ENCODE results near the gene RPS6KA5.
A peak's percentile ranks its signal among the peaks of the same experiment; 100 is the strongest.
"Not testable (repeated sequence)": the region's sequence is repeated elsewhere in the genome, so short reads cannot be mapped to it uniquely, and the experiment has no call there.

The RPS6KA5 gene

GRCh38 chr14:90856115-90856514, 204.3 kb downstream of the RPS6KA5 start:
- not testable (repeated sequence) for DNase-seq

- DNase-seq = no peak
Observed at GRCh38 chr14:90853116-90853515, 207.3 kb downstream of the RPS6KA5 start.

- no peak for DNase-seq
Observed at GRCh38 chr14:90851327-90852036, 209.0 kb downstream of the RPS6KA5 start.

DNA sequence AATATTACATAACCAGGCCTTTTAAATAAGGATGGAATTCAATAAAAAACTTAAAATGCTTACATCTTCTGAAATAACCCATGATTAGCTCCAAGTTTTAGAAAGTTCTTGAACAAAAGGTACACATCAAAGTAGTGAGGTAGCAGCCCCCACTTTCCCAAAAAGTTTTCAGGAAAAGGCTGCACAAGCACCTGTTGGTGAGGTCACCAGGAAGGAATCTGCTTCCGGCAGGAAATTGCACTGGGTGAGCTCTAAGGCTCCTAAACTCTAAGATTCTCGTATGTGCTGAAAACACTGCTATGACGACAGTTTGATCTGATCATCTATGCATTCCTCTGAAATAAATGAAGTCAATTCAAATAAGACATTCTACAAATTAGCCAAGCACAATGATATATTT, 210.0 kb downstream of the RPS6KA5 start:
- no peak for DNase-seq

DNA sequence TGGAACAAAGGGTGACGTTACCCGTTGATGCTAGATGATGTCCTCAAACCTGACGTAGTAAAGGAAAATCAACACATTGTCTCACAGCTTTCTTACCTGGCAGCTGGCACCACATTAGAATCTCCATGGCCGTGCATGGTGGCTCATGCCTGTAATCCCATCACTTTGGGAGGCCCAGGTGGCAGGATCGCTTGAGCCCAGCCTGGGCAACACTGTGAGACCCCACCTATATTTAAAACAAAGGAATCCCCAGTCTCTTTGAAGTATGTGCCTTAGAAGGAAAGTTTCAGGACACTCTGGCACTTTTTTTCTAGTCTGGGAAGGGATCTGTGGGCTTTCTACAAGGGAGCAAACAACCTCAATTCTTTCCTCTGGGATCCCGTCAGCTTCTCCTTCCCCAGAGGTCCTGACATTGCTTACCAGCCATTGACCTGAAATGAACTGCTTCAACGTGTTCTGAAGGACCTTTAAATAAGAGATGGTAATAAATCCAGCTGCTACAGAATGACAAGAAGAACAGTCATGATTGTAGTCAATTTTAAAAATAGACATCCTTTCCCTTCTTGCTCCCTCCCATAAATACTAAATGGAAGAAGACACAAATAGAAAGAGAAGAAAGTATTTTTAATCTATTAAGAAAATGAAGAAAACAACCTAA, 210.5 kb downstream of the RPS6KA5 start:
- no peak for DNase-seq

GRCh38 chr14:90848944-90849731, 211.3 kb downstream of the RPS6KA5 start:
- DNase-seq = no peak

DNA sequence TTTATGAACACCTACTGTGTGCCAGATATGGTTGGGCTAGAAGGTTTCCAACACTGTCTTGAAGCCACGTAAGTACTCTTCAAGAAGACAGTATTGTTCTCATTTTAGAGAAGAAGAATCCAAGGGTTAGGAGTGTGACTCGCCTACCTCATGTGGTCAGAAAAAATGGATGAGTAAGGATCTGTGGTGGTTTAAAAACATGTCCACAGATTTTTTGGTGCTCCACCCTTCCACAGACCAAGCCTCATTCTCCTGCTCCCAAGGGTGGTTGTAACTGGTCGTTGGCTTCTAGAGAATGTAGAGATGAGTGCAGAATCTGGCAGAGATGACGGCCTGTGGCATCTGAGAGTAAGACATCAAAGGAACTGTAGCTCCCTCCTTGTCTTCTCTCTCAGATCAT, 213.9 kb downstream of the RPS6KA5 start:
- no peak for DNase-seq

- DNase-seq = no peak
Observed at GRCh38 chr14:90844321-90844720, 216.1 kb downstream of the RPS6KA5 start.

DNA sequence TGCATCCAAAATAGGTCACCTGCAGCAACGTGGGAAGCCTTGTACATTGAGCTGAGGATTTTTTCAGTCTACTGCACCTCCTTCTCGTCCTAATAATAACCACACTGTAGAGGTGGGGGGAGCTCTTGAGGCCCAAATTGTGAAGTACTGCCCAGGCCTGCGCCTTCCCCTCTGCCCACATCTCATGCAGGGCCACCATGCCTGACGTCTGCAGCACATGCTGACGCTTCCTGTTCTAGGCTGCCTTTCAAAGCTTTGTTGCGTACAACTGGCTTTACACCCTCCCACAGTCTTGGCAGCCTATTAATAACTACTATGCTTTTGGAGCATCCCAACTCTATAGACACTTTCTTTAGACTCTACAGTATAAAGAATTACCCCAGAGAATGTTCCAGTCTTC, 217.7 kb downstream of the RPS6KA5 start:
- no peak for DNase-seq

GRCh38 chr14:90840667-90841066, 219.8 kb downstream of the RPS6KA5 start:
- not testable (repeated sequence) for DNase-seq

GRCh38 chr14:90839889-90840266, 220.6 kb downstream of the RPS6KA5 start:
- no peak for DNase-seq

DNA sequence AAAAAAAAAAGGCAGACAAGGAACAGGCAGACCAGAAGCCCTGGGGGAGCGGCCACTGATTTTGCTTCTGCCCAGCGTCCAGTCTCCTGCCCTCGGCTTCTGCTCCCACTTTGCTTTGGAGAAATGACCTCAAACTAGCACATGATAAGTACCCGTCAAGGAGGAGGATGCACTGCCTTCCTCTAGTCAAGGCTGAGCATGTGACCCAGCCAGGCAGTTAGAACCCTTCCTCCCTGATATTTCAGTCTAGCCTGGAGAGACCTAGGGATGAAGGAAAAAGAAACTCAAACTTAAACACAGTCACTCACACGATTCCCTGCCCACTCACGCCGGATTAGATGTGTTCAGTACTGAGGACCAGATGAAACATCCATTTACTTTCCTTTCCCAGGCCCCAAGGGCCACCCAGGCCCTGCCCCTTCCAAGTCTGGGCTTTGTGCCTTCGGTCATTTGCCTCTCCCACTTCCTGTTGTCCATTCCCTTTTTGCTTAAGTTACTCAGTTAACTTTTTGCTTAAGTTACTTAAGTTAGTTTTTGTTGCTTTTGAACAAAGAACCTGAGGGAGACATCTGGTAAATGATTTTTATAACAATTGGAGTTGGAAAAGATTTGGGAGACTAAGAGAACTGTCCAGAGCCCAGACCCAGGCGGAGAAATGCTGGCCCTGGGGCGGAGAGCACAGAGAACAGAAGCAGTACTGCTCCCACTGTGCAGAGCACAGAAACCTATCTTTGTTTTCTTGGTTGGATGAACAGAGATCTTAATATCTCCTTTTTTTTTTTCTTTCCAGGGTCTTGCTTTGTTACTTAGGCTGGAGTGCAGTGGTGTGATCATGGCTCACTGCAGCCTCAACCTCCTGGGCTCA, 221.2 kb downstream of the RPS6KA5 start:
- no peak for DNase-seq

GRCh38 chr14:90838531-90838930, 221.9 kb downstream of the RPS6KA5 start:
- DNase-seq = not testable (repeated sequence)

- DNase-seq = no peak
Observed at GRCh38 chr14:90837355-90837754, 223.1 kb downstream of the RPS6KA5 start.

GRCh38 chr14:90836692-90837063, 223.8 kb downstream of the RPS6KA5 start:
- DNase-seq = no peak

GRCh38 chr14:90831821-90832220, 228.6 kb downstream of the RPS6KA5 start:
- no peak for DNase-seq

GRCh38 chr14:90830931-90831701, 229.3 kb downstream of the RPS6KA5 start:
- DNase-seq = no peak

GRCh38 chr14:90829677-90830076, 230.8 kb downstream of the RPS6KA5 start:
- no peak for DNase-seq

- DNase-seq = peak in 1 of 2 experiments; percentile 17
Observed at GRCh38 chr14:90828642-90829487, 231.6 kb downstream of the RPS6KA5 start.

GRCh38 chr14:90827919-90828610, 232.4 kb downstream of the RPS6KA5 start:
- DNase-seq = peak; percentile 89 to 91

Measured in stimulated activated CD4-positive, alpha-beta T cell treated with anti-CD3 and anti-CD28 coated beads, Interleukin-4, amount 100 ng/mL, for 4 hours (primary cell).